ENCODE results near the gene DYSF.

- TF ChIP-seq POLR2AphosphoS5 (IDR thresholded peaks at IDR 0.05; ENCODE audit: low read depth, low read length) = no peak
- TF ChIP-seq POLR2A (IDR thresholded peaks at IDR 0.05; ENCODE audit: low read depth, low read length) = no peak
- TF ChIP-seq TAF1 (IDR thresholded peaks at IDR 0.05; ENCODE audit: borderline replicate concordance, low read depth, low read length) = no peak
Measured at GRCh38 chr2:71546275-71546638, 92.9 kb downstream of the DYSF start.
